Gastrocnemius medialis (tissue), 4 donors: ENCODE data around the gene LEPR. TPM values are rescaled to one million over a fixed set of nuclear protein-coding genes. Genes with fewer than 3 reads are reported as not detected.
"Not testable (repeated sequence)": the region's sequence is repeated elsewhere in the genome, so short reads cannot be mapped to it uniquely, and the experiment has no call there.

Experiments used
- ATAC-seq, 2 donors: fragments of 150-250 bp; one replicate each; pipeline ENCODE4 v1.9.1; 2016
- DNase-seq, 2 donors: peaks; one replicate each; pipeline ENCODE4 v3.0.0-alpha.2; 2019
- H3K27ac ChIP-seq, 4 donors: fragments of 200-600 bp; sonication (generic); 1 replicate in 1 of 4; 2 replicates in 3 of 4; pipeline ENCODE4 v1.5.1; 2016 to 2018; ENCODE audit warnings: mild to moderate bottlenecking in 2 of 4, moderate library complexity in 1 of 4
- H3K27me3 ChIP-seq, 3 donors: fragments of 200-600 bp; sonication (generic) in 2 of 3; 1 replicate in 1 of 3; 2 replicates in 2 of 3; pipeline versions ENCODE4 v1.5.1 to v1.6.0; 2016 to 2019; ENCODE audit warnings: mild to moderate bottlenecking in 1 of 3, moderate library complexity in 1 of 3
- H3K36me3 ChIP-seq, 2 donors: fragments of 200-600 bp; sonication (generic) in 1 of 2; one replicate each; pipeline ENCODE4 v1.5.1; 2017 to 2018
- H3K4me1 ChIP-seq, 2 donors: fragments of 200-600 bp; sonication (generic) in 1 of 2; one replicate each; pipeline ENCODE4 v1.5.1; 2016 to 2017; ENCODE audit warnings: mild to moderate bottlenecking in 2 of 2
- H3K4me3 ChIP-seq, 4 donors: fragments of 200-600 bp; sonication (generic) in 3 of 4; 1 replicate in 1 of 4; 2 replicates in 3 of 4; pipeline ENCODE4 v1.5.1; 2016 to 2019; ENCODE audit warnings: mild to moderate bottlenecking in 2 of 4
- H3K9me3 ChIP-seq, 3 donors: fragments of 200-600 bp; sonication (generic) in 2 of 3; 1 replicate in 1 of 3; 2 replicates in 2 of 3; pipeline ENCODE4 v1.5.1; 2016 to 2019
- POLR2A ChIP-seq, 2 donors: fragments of 450-650 bp; IDR thresholded peaks; one replicate each; pipeline ENCODE4 v1.6.1; 2017; ENCODE audit warnings: antibody characterized with exemption in 2 of 2, mild to moderate bottlenecking in 2 of 2, moderate library complexity in 2 of 2
- in situ Hi-C, 4 donors: fragments of 200-750 bp; cut with MboI; loops; one replicate each; pipeline versions ENCODE4 v1.15.0 to v1.8.0; 2017; ENCODE audit warnings: low sequenced_read_pairs in 4 of 4
- intact Hi-C: fragments of 100-400 bp; cut with DNase I; formaldehyde crosslinking; loops from one replicate; pipeline ENCODE4 v1.15.1; 2023; ENCODE audit warnings: low total_unique reads
- total RNA-seq, 4 donors: library from RNA; depleted of rRNA; stranded (reverse); fragments of >200 nt; gene quantifications; one replicate each; pipeline versions ENCODE4 v1.1.0 to v1.2.3, GENCODE V29; 2016
- TF ChIP-seq, protein P1 (sequence below), 5 experiments: fragments of 450-650 bp in 3 of 5; fragments of 200-600 bp in 2 of 5; sonication (generic) in 2 of 5; IDR thresholded peaks in 4 of 5; conservative IDR thresholded peaks in 1 of 5; 1 replicate in 4 of 5; 2 replicates in 1 of 5; pipeline ENCODE4 v1.5.1; 2016 to 2019; ENCODE audit warnings: antibody characterized with exemption in 5 of 5, mild to moderate bottlenecking in 3 of 5, moderate library complexity in 3 of 5

LEPR gene
- total RNA-seq, 4 donors from 2014 or later, result 4.0 to 7.4 (median 4.2) TPM

DNA sequence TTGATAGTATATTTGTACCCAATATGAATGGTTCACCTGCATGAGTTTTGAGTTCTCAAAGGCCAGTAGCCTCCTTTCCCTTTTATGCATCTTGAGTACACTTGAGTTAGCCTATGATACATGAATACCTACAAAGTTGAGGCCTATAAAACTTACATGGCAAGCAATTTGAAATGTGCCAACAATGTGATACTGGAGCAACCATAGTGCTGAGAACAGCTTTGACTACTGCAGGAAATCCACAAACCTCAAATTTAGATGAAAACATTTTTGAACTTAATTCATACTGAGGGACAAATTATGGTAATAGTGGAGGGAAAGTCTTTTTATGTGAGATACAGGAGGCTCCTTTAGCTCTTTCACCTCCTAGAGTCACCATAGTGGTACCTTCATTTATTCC, 37.4 kb downstream of the LEPR start:
- no peaks in the 10 kb centered on the region for H3K4me1 ChIP-seq
- ATAC-seq (no peak), DNase-seq (no peak)
- intact Hi-C loops, result no loop called here
- no peaks in the 10 kb centered on the region for H3K27me3 ChIP-seq
- H3K27ac ChIP-seq, result no peak overlapping the region
- H3K9me3 ChIP-seq, result no peaks in the 10 kb centered on the region
- no peaks in the 10 kb centered on the region for H3K36me3 ChIP-seq
- in situ Hi-C loops, result no loop called here
- no peak overlapping the region for H3K4me3 ChIP-seq
- TF ChIP-seq POLR2A (IDR thresholded peaks at IDR 0.05), result no peak
- TF ChIP-seq, protein P1, sequence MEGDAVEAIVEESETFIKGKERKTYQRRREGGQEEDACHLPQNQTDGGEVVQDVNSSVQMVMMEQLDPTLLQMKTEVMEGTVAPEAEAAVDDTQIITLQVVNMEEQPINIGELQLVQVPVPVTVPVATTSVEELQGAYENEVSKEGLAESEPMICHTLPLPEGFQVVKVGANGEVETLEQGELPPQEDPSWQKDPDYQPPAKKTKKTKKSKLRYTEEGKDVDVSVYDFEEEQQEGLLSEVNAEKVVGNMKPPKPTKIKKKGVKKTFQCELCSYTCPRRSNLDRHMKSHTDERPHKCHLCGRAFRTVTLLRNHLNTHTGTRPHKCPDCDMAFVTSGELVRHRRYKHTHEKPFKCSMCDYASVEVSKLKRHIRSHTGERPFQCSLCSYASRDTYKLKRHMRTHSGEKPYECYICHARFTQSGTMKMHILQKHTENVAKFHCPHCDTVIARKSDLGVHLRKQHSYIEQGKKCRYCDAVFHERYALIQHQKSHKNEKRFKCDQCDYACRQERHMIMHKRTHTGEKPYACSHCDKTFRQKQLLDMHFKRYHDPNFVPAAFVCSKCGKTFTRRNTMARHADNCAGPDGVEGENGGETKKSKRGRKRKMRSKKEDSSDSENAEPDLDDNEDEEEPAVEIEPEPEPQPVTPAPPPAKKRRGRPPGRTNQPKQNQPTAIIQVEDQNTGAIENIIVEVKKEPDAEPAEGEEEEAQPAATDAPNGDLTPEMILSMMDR (IDR thresholded peaks at IDR 0.05 in 4 of 5, conservative IDR thresholded peaks at IDR 0.05 in 1 of 5), result no peak

DNA sequence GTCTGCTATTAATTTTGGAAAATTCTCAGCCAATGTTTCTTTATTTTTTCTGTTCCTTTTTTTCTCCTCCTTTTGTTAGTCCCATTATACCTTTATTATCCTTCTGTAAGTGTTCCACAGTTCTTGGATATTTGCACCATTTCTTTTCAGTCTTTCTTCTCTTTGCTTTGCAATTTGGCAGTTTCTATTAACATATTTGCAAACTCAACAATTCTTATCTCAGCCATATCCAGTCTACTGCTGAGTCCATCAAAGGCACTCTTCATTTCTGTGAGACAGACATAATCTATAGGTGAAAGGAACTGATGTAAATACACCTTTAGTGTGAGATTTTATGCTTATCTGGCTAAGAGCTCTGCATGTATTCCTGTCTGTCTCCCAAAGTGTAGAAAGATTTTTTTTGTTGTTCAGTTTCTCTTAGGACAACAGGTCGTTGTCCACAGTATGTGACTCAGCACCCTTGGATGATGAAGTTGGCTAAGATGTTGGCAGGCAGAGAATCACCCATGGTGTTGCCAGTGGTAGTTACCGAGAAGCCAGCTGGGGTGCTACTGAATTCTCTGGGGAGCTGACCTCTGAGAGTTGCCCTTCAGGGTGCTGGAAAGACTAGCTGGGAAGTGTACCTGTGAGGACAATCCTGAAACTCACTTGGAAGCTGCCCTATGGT, 38.4 kb downstream of the LEPR start:
- in situ Hi-C loops, result no loop called here
- no peak overlapping the region for H3K4me3 ChIP-seq
- DNase-seq (no peak), ATAC-seq (no peak)
- no peaks in the 10 kb centered on the region for H3K27me3 ChIP-seq
- no peaks in the 10 kb centered on the region for H3K9me3 ChIP-seq
- TF ChIP-seq POLR2A (IDR thresholded peaks at IDR 0.05), result no peak
- H3K27ac ChIP-seq, result no peak overlapping the region
- no peaks in the 10 kb centered on the region for H3K36me3 ChIP-seq
- intact Hi-C loops, result no loop called here
- H3K4me1 ChIP-seq, result no peaks in the 10 kb centered on the region

DNA sequence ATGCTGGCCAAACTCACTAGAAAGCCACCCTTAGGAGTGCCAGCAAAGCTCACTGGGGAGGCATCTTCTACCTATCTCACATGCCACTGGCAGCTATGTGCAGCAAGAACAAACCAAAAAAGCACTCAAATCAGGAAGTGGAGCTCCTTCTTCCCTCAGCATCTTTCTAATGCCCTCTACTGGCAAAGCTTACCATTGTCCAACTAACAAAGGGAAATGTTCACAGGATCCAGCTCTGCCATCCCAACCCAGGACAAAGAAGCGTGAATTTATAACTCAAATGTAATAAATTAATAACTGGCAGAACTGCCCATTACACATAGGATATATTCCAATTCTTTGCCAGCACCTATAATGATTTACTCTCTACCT, 38.9 kb downstream of the LEPR start:
- H3K27me3 ChIP-seq, result no peaks in the 10 kb centered on the region
- TF ChIP-seq, protein P1 (IDR thresholded peaks at IDR 0.05 in 4 of 5, conservative IDR thresholded peaks at IDR 0.05 in 1 of 5), result peak in 2 of 5 experiments; percentile 10 to 31
- no peak for TF ChIP-seq POLR2A (IDR thresholded peaks at IDR 0.05)
- intact Hi-C loops, result no loop called here
- H3K4me3 ChIP-seq, result no peak overlapping the region
- DNase-seq (no peak), ATAC-seq (no peak)
- no peaks in the 10 kb centered on the region for H3K9me3 ChIP-seq
- H3K4me1 ChIP-seq, result no peaks in the 10 kb centered on the region
- in situ Hi-C loops, result no loop called here
- no peak overlapping the region for H3K27ac ChIP-seq
- no peaks in the 10 kb centered on the region for H3K36me3 ChIP-seq

DNA sequence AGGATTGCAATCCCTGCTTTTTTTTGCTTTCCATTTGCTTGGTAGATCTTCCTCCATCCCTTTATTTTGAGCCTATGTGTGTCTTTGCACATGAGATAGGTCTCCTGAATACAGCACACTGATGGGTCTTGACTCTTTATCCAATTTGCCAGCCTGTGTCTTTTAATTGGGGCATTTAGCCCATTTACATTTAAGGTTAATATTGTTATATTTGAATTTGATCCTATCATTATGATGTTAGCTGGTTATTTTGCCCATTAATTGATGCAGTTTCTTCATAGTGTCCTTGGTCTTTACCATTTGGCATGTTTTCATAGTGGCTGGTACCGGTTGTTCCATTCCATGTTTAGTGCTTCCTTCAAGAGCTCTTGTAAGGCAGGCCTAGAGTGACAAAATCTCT, 45.4 kb downstream of the LEPR start:
- intact Hi-C loops, H3K27ac ChIP-seq, H3K9me3 ChIP-seq, H3K27me3 ChIP-seq, H3K36me3 ChIP-seq, H3K4me1 ChIP-seq, DNase-seq, in situ Hi-C loops, ATAC-seq, H3K4me3 ChIP-seq: not testable (repeated sequence)

DNA sequence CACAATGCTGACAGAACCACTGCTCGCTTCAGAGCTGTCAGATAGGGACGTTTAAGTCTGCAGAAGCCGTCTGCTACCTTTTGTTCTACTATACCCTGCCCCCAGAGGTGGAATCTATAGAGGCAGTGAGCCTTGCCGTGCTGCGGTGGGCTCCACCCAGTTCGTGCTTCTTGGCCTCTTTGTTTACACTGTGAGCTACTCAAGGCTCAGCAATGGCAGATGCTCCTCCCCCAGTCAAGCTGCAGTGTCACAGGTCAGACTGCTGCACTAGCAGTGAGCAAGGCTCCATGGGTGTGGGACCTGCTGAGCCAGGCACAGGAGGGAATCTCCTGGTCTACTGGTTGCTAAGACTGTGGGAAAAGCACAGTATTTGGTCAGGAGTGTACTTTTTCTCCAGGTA, 47.1 kb downstream of the LEPR start:
- Histone ChIP-seq H3K4me1 (peaks cover 14% of the 10 kb centered on the region in 2 donors), H3K27ac (no peak overlapping the region), H3K27me3 (no peaks in the 10 kb centered on the region), H3K9me3 (no peaks in the 10 kb centered on the region), H3K4me3 (no peak overlapping the region), H3K36me3 (no peaks in the 10 kb centered on the region)
- intact Hi-C loops, result no loop called here
- in situ Hi-C loops, result no loop called here
- no peak for ATAC-seq
- no peak for TF ChIP-seq POLR2A (IDR thresholded peaks at IDR 0.05)
- TF ChIP-seq, protein P1 (IDR thresholded peaks at IDR 0.05 in 4 of 5, conservative IDR thresholded peaks at IDR 0.05 in 1 of 5), result no peak
- no peak for DNase-seq
